Progenitor cell of endocrine pancreas (in vitro differentiated cells): ENCODE data around the gene TRRAP. TPM values are rescaled to one million over a fixed set of nuclear protein-coding genes. Genes with fewer than 3 reads are reported as not detected.

Experiments used
- DNase-seq: peaks from one replicate; pipeline ENCODE4 v3.0.0; 2021; ENCODE audit warnings: low spot score; ENCODE audit not compliant: unreplicated experiment
- H3K27ac Mint-ChIP-seq: 2 replicates; pipeline ENCODE4 v1.8.0; 2021; ENCODE audit warnings: mild to moderate bottlenecking, moderate library complexity, mixed read lengths
- H3K27me3 Mint-ChIP-seq: 2 replicates; pipeline ENCODE4 v1.8.0; 2021; ENCODE audit warnings: mixed read lengths
- H3K36me3 Mint-ChIP-seq: 2 replicates; pipeline ENCODE4 v1.8.0; 2022; ENCODE audit warnings: mixed read lengths; ENCODE audit not compliant: insufficient read depth
- H3K4me1 Mint-ChIP-seq: 2 replicates; pipeline ENCODE4 v1.8.0; 2021; ENCODE audit warnings: low read depth, mixed read lengths
- H3K4me3 Mint-ChIP-seq: 2 replicates; pipeline ENCODE4 v1.8.0; 2021; ENCODE audit warnings: low read depth, mild to moderate bottlenecking, moderate library complexity, mixed read lengths
- H3K9me3 Mint-ChIP-seq: 2 replicates; pipeline ENCODE4 v1.8.0; 2021; ENCODE audit warnings: low read depth, mixed read lengths
- CTCF ChIP-seq: fragments of 200-600 bp; sonication (generic); IDR thresholded peaks from one replicate; pipeline ENCODE4 v1.5.0; 2021; ENCODE audit warnings: antibody characterized with exemption, mild to moderate bottlenecking; ENCODE audit not compliant: unreplicated experiment
- total RNA-seq: library from RNA; stranded (reverse); gene quantifications from 2 replicates; pipeline ENCODE4 v1.2.1, GENCODE V29; 2021

TRRAP gene
- total RNA-seq, 1 donor from 2014 or later = 75.8 TPM

GRCh38 chr7:99033765-99034164 lies 155.4 kb downstream of the TRRAP start:
- Mint-ChIP-seq H3K9me3 (no peaks in the 10 kb centered on the region), H3K36me3 (peaks cover 38% of the 10 kb centered on the region), H3K27me3 (no peaks in the 10 kb centered on the region), H3K4me3 (no peak overlapping the region), H3K4me1 (no peaks in the 10 kb centered on the region), H3K27ac (no peak overlapping the region)
- no peak for DNase-seq
- no peak for TF ChIP-seq CTCF

GRCh38 chr7:99034932-99035722 lies 156.8 kb downstream of the TRRAP start:
- no peak for DNase-seq
- Mint-ChIP-seq H3K4me3 (no peak overlapping the region), H3K36me3 (peaks cover 36% of the 10 kb centered on the region), H3K27ac (peak overlapping the region; percentile 39), H3K4me1 (no peaks in the 10 kb centered on the region), H3K27me3 (no peaks in the 10 kb centered on the region), H3K9me3 (no peaks in the 10 kb centered on the region)
- no peak for TF ChIP-seq CTCF

- DNase-seq = no peak
- Mint-ChIP-seq H3K4me3 (no peak overlapping the region), H3K9me3 (no peaks in the 10 kb centered on the region), H3K27me3 (no peaks in the 10 kb centered on the region), H3K36me3 (peaks cover 41% of the 10 kb centered on the region), H3K27ac (peak overlapping the region; percentile 52), H3K4me1 (peaks cover 4% of the 10 kb centered on the region)
- TF ChIP-seq CTCF = no peak
These were observed 157.6 kb downstream of the TRRAP start for GRCh38 chr7:99035723-99036545.

- Mint-ChIP-seq H3K9me3 (no peaks in the 10 kb centered on the region), H3K27ac (peak overlapping the region; percentile 84), H3K4me3 (no peak overlapping the region), H3K4me1 (peaks cover 4% of the 10 kb centered on the region), H3K36me3 (peaks cover 39% of the 10 kb centered on the region), H3K27me3 (no peaks in the 10 kb centered on the region)
- no peak for DNase-seq
- TF ChIP-seq CTCF = peak; percentile 42
These were observed 158.3 kb downstream of the TRRAP start for GRCh38 chr7:99036546-99037111.

- Mint-ChIP-seq H3K4me3 (no peak overlapping the region), H3K27me3 (no peaks in the 10 kb centered on the region), H3K36me3 (peaks cover 42% of the 10 kb centered on the region), H3K9me3 (no peaks in the 10 kb centered on the region), H3K4me1 (peaks cover 4% of the 10 kb centered on the region), H3K27ac (no peak overlapping the region)
- DNase-seq = no peak
- TF ChIP-seq CTCF = no peak
These were observed 159.1 kb downstream of the TRRAP start for GRCh38 chr7:99037327-99037940.
